ENCODE measurements around the gene THOC6. TPM values are rescaled to one million over a fixed set of nuclear protein-coding genes. Genes with fewer than 3 reads are reported as not detected.

The THOC6 gene
- polyA plus RNA-seq, 1 experiment = 14.5 TPM

- no peak overlapping the region for H3K27ac ChIP-seq (ENCODE audit: low read depth, low read length)
- POLR2A ChIA-PET = no interaction called here
- no peak for TF ChIP-seq CTCF (IDR thresholded peaks at IDR 0.05; ENCODE audit: low read depth, low read length)
- H3K27me3 ChIP-seq (ENCODE audit: control insufficient read depth, insufficient read depth, low read length) = peaks cover 42% of the 10 kb centered on the region
- H3K4me3 ChIP-seq (ENCODE audit: low read depth, low read length) = no peak overlapping the region
- CTCF ChIA-PET = interaction anchor here (1.2 kb wide), 1 partner anchor 18 kb away, joined by 4 read pairs; no protein-coding TSS in a partner anchor
- H3K9me3 ChIP-seq (ENCODE audit: control insufficient read depth, insufficient read depth, low read length) = no peaks in the 10 kb centered on the region; the same call in 1 of the 2 replicates
- DNase-seq (ENCODE audit: low read depth, low spot score) = no peak
These were observed 9.7 kb upstream of the THOC6 start for GRCh38 chr16:3013998-3014690.

- Histone ChIP-seq H3K4me3 (ENCODE audit: low read depth, low read length) (no peak overlapping the region), H3K9me3 (ENCODE audit: control insufficient read depth, insufficient read depth, low read length) (no peaks in the 10 kb centered on the region; the same call in 1 of the 2 replicates), H3K27ac (ENCODE audit: low read depth, low read length) (no peak overlapping the region), H3K27me3 (ENCODE audit: control insufficient read depth, insufficient read depth, low read length) (peaks cover 39% of the 10 kb centered on the region)
- no peak for DNase-seq (ENCODE audit: low read depth, low spot score)
- ChIA-PET CTCF (interaction anchor here (0.7 kb wide), 1 partner anchor 13 kb away, joined by 4 read pairs; no protein-coding TSS in a partner anchor), POLR2A (no interaction called here)
- no peak for TF ChIP-seq CTCF (IDR thresholded peaks at IDR 0.05; ENCODE audit: low read depth, low read length)
These were observed 8.9 kb upstream of the THOC6 start for GRCh38 chr16:3014971-3015370.

DNA sequence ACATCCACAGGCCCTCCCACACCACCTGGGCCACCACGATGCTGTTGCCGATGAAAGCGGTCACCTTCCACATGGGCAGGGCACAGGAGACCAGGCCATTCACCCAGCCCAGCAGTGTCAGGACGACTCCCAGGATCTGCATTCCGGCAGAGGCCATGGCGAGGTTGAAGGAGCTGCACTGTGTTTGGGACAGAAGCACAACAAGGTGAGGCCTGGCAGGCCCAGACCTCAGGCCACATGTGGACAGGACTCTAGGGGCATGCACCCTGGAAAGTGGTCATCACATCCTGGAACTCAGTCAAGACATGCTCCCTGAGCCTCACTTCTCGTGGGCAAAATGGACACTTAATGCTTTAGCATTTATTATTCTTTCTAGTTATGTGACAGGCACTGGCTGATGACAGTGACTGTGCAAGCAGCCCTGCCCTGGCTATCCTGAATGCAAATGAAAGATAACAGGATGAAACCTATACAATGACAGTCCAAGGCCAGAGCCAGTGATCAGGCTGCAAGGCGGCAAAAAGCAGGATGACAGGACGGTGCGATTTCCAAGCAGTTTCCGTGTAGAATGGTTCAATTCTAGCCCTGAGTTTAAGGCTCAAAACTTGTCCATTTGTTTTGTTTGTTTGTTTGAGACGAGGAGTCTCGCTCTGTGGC lies 7.8 kb upstream of the THOC6 start:
- POLR2A ChIA-PET = no interaction called here
- Histone ChIP-seq H3K27ac (ENCODE audit: low read depth, low read length) (no peak overlapping the region), H3K27me3 (ENCODE audit: control insufficient read depth, insufficient read depth, low read length) (peaks cover 37% of the 10 kb centered on the region), H3K4me3 (ENCODE audit: low read depth, low read length) (no peak overlapping the region), H3K9me3 (ENCODE audit: control insufficient read depth, insufficient read depth, low read length) (no peaks in the 10 kb centered on the region; the same call in 1 of the 2 replicates)
- CTCF ChIA-PET = no interaction called here
- TF ChIP-seq CTCF (IDR thresholded peaks at IDR 0.05; ENCODE audit: low read depth, low read length) = no peak
- DNase-seq (ENCODE audit: low read depth, low spot score) = no peak

GRCh38 chr16:3017344-3017743 lies 6.5 kb upstream of the THOC6 start:
- POLR2A ChIA-PET = no interaction called here
- H3K4me3 ChIP-seq (ENCODE audit: low read depth, low read length) = no peak overlapping the region
- no peak for TF ChIP-seq CTCF (IDR thresholded peaks at IDR 0.05; ENCODE audit: low read depth, low read length)
- no peaks in the 10 kb centered on the region; the same call in 1 of the 2 replicates for H3K9me3 ChIP-seq (ENCODE audit: control insufficient read depth, insufficient read depth, low read length)
- DNase-seq (ENCODE audit: low read depth, low spot score) = no peak
- CTCF ChIA-PET = no interaction called here
- H3K27ac ChIP-seq (ENCODE audit: low read depth, low read length) = no peak overlapping the region
- H3K27me3 ChIP-seq (ENCODE audit: control insufficient read depth, insufficient read depth, low read length) = peaks cover 25% of the 10 kb centered on the region
